CD14-positive monocyte (primary cell): ENCODE measurements around the gene CENPT. TPM values are rescaled to one million over a fixed set of nuclear protein-coding genes. Genes with fewer than 3 reads are reported as not detected.

Source experiments
- DNase-seq, 3 donors: peaks; one replicate each; pipeline ENCODE4 v3.0.0-alpha.2; 2011 to 2022
- H2AFZ ChIP-seq: 2 replicates; pipeline ENCODE4 v1.6.0; 2012; ENCODE audit warnings: mild to moderate bottlenecking, low read depth, low read length, inconsistent platforms; ENCODE audit not compliant: insufficient read depth, poor library complexity, severe bottlenecking
- H3K27ac ChIP-seq, 2 donors: 1 replicate in 1 of 2; 2 replicates in 1 of 2; pipeline ENCODE4 v1.5.1; 2012 to 2013; ENCODE audit warnings: low read length in 2 of 2, control low read depth in 1 of 2, inconsistent platforms in 1 of 2, low read depth in 1 of 2, mild to moderate bottlenecking in 1 of 2
- H3K27me3 ChIP-seq, 2 donors: one replicate each; pipeline versions ENCODE4 v1.6.0 to v1.6.1; 2011 to 2013; ENCODE audit warnings: low read length in 2 of 2; ENCODE audit not compliant: control insufficient read depth in 2 of 2, insufficient read depth in 2 of 2
- H3K36me3 ChIP-seq, 2 donors: replicated peaks in 1 of 2; 1 replicate in 1 of 2; 2 replicates in 1 of 2; pipeline versions ENCODE4 v1.5.1 to v1.6.1; 2012 to 2013; ENCODE audit warnings: low read length in 2 of 2, control low read depth in 1 of 2, inconsistent platforms in 1 of 2, mild to moderate bottlenecking in 1 of 2; ENCODE audit not compliant: insufficient read depth in 2 of 2, control insufficient read depth in 1 of 2
- H3K4me1 ChIP-seq, 2 donors: 1 replicate in 1 of 2; 2 replicates in 1 of 2; pipeline versions ENCODE4 v1.5.1 to v1.6.1; 2012 to 2013; ENCODE audit warnings: low read length in 2 of 2, control low read depth in 1 of 2, inconsistent platforms in 1 of 2, mild to moderate bottlenecking in 1 of 2, moderate library complexity in 1 of 2; ENCODE audit not compliant: insufficient read depth in 2 of 2, control insufficient read depth in 1 of 2
- H3K4me2 ChIP-seq: replicated peaks from 2 replicates; pipeline ENCODE3; 2012; ENCODE audit warnings: low read length, moderate library complexity, mild to moderate bottlenecking; ENCODE audit not compliant: poor library complexity, severe bottlenecking; ENCODE audit errors: extremely low read depth
- H3K4me3 ChIP-seq, 3 experiments: fragments of 200-600 bp in 1 of 3; sonication (generic) in 1 of 3; replicated peaks in 1 of 3; 1 replicate in 2 of 3; 2 replicates in 1 of 3; pipeline ENCODE4 v1.5.1; 2011 to 2013; ENCODE audit warnings: low read length in 3 of 3, mild to moderate bottlenecking in 3 of 3, control low read depth in 2 of 3, low read depth in 2 of 3, inconsistent platforms in 1 of 3, moderate library complexity in 1 of 3
- H3K79me2 ChIP-seq: 2 replicates; pipeline ENCODE4 v1.6.0; 2012; ENCODE audit warnings: mild to moderate bottlenecking, control low read depth, inconsistent platforms, low read length, moderate library complexity; ENCODE audit not compliant: insufficient read depth
- H3K9ac ChIP-seq: 2 replicates; pipeline ENCODE4 v1.6.0; 2017; ENCODE audit warnings: low read length, mild to moderate bottlenecking; ENCODE audit not compliant: insufficient read depth, poor library complexity, severe bottlenecking
- H3K9me3 ChIP-seq, 2 donors: replicated peaks in 1 of 2; 1 replicate in 1 of 2; 2 replicates in 1 of 2; pipeline versions ENCODE4 v1.5.1 to v1.6.1; 2012 to 2013; ENCODE audit warnings: low read length in 2 of 2, control low read depth in 1 of 2; ENCODE audit not compliant: control insufficient read depth in 1 of 2, insufficient read depth in 1 of 2
- H4K20me1 ChIP-seq: 2 replicates; pipeline ENCODE4 v1.6.0; 2012; ENCODE audit warnings: mild to moderate bottlenecking, low read length, control low read depth, moderate library complexity; ENCODE audit not compliant: insufficient read depth
- H3K27ac Mint-ChIP-seq, 7 donors: one replicate each; pipeline ENCODE4 v1.8.0; 2020; ENCODE audit warnings: mild to moderate bottlenecking in 7 of 7, mixed read lengths in 7 of 7, moderate library complexity in 6 of 7, inconsistent platforms in 2 of 7
- H3K27me3 Mint-ChIP-seq, 3 donors: one replicate each; pipeline ENCODE4 v1.8.0; 2021 to 2022; ENCODE audit warnings: low read depth in 3 of 3, mild to moderate bottlenecking in 3 of 3, mixed read lengths in 3 of 3, moderate library complexity in 3 of 3, inconsistent platforms in 1 of 3
- H3K36me3 Mint-ChIP-seq, 2 donors: one replicate each; pipeline ENCODE4 v1.8.0; 2020; ENCODE audit warnings: mixed read lengths in 2 of 2, inconsistent platforms in 1 of 2, mild to moderate bottlenecking in 1 of 2
- H3K4me1 Mint-ChIP-seq: one replicate; pipeline ENCODE4 v1.8.0; 2020; ENCODE audit warnings: mild to moderate bottlenecking, mixed read lengths
- H3K4me3 Mint-ChIP-seq, 2 donors: one replicate each; pipeline ENCODE4 v1.8.0; 2020; ENCODE audit warnings: mild to moderate bottlenecking in 2 of 2, mixed read lengths in 2 of 2, moderate library complexity in 1 of 2
- H3K9me3 Mint-ChIP-seq, 7 donors: one replicate each; pipeline ENCODE4 v1.8.0; 2020 to 2022; ENCODE audit warnings: mixed read lengths in 7 of 7, mild to moderate bottlenecking in 6 of 7, moderate library complexity in 6 of 7, inconsistent platforms in 2 of 7
- CTCF ChIP-seq: fragments of 200-600 bp; IDR thresholded peaks from one replicate; pipeline ENCODE4 v1.8.0; 2022; ENCODE audit warnings: antibody characterized with exemption, mild to moderate bottlenecking
- WGBS: methylation state at CpG from one replicate; pipeline ENCODE4 v1.1.5; 2013; ENCODE audit warnings: missing lambda C conversion rate; ENCODE audit not compliant: insufficient coverage; 5-methylcytosine and 5-hydroxymethylcytosine counted together
- intact Hi-C, 2 donors: fragments of 100-400 bp; cut with micrococcal nuclease; formaldehyde crosslinking; loops; one replicate each; pipeline versions ENCODE4 v1.15.0 to v1.15.1; 2023
- polyA plus RNA-seq, 3 donors: library from polyadenylated mRNA; depleted of rRNA in 1 of 3; unstranded in 2 of 3; stranded (reverse) in 1 of 3; fragments of 300-500 nt in 2 of 3; fragments of >200 nt in 1 of 3; fragmentation: Illumina TruSeq in 2 of 3; gene quantifications; 1 replicate in 2 of 3; 2 replicates in 1 of 3; pipeline ENCODE4 v1.2.3, GENCODE V29; 2012 to 2021

The CENPT gene
- polyA plus RNA-seq, 3 donors, result 8.3 to 120 (median 12.4) TPM

DNA sequence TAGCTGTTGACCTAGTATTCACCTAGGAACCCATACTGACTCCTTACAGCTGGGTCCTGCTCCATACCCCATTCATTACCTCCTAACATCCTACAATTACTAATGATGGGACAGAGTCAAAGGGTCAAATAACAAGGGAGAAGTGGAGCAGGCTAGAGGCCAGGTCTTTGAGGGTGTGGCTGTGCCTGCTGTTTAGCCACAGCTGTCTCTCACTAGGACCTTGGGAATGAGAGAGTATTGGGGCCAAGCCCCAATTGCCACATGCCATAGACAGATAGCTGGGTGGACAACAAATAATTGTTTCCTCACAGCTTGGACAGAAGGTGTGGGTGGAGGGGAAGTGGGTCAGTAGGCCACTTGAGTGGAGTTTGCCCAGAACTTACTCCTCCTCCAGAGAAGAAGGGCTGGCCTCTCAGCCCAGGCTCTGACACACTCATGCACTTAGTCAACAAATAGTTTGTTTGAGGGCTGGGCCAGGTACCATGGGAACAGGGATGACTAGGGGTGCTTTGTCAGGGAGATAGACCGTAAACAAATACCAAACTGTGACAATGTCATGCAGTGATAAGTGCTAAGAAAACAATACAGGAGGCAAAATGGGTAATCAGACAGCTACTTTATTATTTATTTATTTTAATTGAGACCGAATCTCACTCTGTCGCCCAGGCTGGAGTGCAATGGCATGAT is 10.2 kb upstream of the CENPT start:
- no CpG with 5 or more reads among the region's 3 CpGs for WGBS
- peak overlapping the region; percentile 68 to 92 (median 87) for H3K27ac Mint-ChIP-seq
- peak in 2 of 3 donors; percentile 43 to 66 for DNase-seq
- H3K27ac ChIP-seq, result peak overlapping the region in 1 of 2 donors; percentile 66
- H3K4me2 ChIP-seq, result no peak overlapping the region
- H4K20me1 ChIP-seq, result peaks cover 58% of the 10 kb centered on the region
- H3K4me3 ChIP-seq, result no peak overlapping the region
- H3K4me1 Mint-ChIP-seq, result peaks cover 26% of the 10 kb centered on the region
- no peak overlapping the region for H3K4me3 Mint-ChIP-seq
- no peaks in the 10 kb centered on the region for H3K27me3 ChIP-seq
- H3K9me3 ChIP-seq, result no peaks in the 10 kb centered on the region
- H3K9ac ChIP-seq, result peak overlapping the region; percentile 0
- H3K9me3 Mint-ChIP-seq, result peaks cover 0 to 2% (median 0%) of the 10 kb centered on the region in 7 donors
- H2AFZ ChIP-seq, result no peak overlapping the region
- intact Hi-C loops, result no loop called here
- H3K79me2 ChIP-seq, result peaks cover 96% of the 10 kb centered on the region
- TF ChIP-seq CTCF, result no peak
- H3K36me3 ChIP-seq, result peaks cover 14 to 26% of the 10 kb centered on the region in 2 donors
- H3K27me3 Mint-ChIP-seq, result no peaks in the 10 kb centered on the region
- H3K4me1 ChIP-seq, result peaks cover 4 to 12% of the 10 kb centered on the region in 2 donors
- peaks cover 16 to 21% of the 10 kb centered on the region in 2 donors for H3K36me3 Mint-ChIP-seq

GRCh38 chr16:67856927-67857546 is 9.5 kb upstream of the CENPT start:
- intact Hi-C loops, result no loop called here
- TF ChIP-seq CTCF, result no peak
- Histone ChIP-seq H3K27ac (peak overlapping the region in 1 of 2 donors; percentile 66), H2AFZ (no peak overlapping the region), H3K27me3 (no peaks in the 10 kb centered on the region), H3K4me2 (no peak overlapping the region), H3K9ac (peak overlapping the region; percentile 0), H4K20me1 (peaks cover 58% of the 10 kb centered on the region), H3K9me3 (no peaks in the 10 kb centered on the region), H3K79me2 (peaks cover 96% of the 10 kb centered on the region), H3K36me3 (peaks cover 14 to 20% of the 10 kb centered on the region in 2 donors), H3K4me1 (peaks cover 4 to 12% of the 10 kb centered on the region in 2 donors), H3K4me3 (no peak overlapping the region)
- DNase-seq, result no peak
- WGBS, result 92% methylated on average over 4 of the region's 5 CpGs
- Mint-ChIP-seq H3K27ac (peak overlapping the region in 6 of 7 donors; percentile 68 to 92 (median 88)), H3K27me3 (no peaks in the 10 kb centered on the region), H3K4me1 (peaks cover 26% of the 10 kb centered on the region), H3K4me3 (no peak overlapping the region), H3K9me3 (peaks cover 0 to 2% (median 0%) of the 10 kb centered on the region in 7 donors), H3K36me3 (peaks cover 16 to 17% of the 10 kb centered on the region in 2 donors)
